ENCODE data around the gene CYP4V2.

Gene CYP4V2
- total RNA-seq = 53.8 to 64.4 reads per million in 2 donors

DNA sequence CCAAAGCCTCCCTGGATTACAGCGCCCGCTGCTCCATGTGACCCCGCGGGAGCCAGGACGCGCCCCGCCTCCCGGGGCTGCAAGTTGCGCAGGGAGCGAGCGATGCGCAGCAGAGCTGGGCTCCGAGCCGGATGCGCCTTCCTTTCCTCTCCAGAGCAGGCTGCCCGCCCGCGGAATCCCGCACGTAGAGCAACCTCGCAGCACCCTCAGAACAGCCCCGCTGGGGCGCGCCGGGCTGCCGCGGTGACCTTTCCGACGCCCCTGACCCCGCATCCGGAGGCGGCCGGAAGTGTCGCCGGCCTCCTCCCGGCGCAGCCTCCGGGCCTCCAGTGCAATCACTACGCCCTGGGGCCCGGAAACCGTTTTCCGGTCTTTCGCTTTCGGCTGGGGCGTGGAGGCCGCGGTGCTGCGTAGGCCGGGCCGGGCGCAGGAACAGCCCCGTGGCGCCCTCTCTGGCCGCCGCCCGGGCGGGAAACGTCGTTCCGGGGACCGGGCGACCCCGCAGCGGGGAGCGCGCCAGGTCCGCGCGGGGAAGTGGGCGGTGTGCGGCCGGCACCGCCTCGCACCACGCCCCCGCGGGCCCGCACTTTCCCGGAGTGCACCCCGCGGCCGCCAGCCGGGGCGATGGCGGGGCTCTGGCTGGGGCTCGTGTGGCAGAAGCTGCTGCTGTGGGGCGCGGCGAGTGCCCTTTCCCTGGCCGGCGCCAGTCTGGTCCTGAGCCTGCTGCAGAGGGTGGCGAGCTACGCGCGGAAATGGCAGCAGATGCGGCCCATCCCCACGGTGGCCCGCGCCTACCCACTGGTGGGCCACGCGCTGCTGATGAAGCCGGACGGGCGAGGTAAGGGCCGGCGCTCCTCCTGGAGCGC lies at the start of gene CYP4V2:
Gene CYP4V2, plus strand, starts transcription at position 368 of the 866 bp plus-strand sequence. Its CDS starts 257 bp downstream, at position 625.
- DNase-seq = peak; percentile 69

DNA sequence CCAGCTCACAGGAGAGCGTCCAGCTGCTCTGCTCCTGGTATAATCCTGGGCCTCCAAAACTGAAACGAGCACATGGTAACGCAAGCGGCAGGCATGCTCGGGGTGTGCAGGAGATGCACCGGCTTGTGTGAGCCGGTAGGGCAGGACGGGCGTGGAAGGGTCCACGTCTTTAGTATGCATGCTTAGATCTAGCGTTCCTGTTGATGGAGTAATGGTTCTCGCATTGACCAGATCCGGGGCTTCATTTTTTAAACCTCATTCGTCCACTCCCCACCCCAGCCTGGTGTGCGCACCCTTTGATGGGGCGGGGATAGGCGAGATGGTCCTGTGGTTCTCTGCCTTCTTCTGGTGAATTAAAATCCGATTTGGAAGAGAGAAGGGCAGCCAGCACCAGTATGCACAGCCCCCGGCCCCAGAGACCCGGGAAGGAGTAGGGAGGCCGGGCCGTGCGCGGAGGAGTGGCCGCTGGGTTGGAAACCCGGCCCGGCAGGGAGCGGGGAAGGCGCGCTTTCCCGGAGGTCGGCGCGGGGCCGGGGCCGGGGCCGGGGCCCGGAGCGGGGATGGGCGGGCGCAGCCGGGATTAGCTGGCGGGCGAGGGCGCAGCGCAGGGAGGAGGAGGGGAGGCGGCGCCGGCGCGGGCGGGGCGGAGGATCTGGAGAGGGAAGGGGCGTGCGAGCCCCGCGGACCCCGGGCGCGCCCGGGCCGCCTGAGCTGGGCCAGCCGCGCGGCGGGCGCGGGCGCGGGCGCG lies 47.0 kb upstream of the CYP4V2 start:
- peak; percentile 8 for DNase-seq

DNA sequence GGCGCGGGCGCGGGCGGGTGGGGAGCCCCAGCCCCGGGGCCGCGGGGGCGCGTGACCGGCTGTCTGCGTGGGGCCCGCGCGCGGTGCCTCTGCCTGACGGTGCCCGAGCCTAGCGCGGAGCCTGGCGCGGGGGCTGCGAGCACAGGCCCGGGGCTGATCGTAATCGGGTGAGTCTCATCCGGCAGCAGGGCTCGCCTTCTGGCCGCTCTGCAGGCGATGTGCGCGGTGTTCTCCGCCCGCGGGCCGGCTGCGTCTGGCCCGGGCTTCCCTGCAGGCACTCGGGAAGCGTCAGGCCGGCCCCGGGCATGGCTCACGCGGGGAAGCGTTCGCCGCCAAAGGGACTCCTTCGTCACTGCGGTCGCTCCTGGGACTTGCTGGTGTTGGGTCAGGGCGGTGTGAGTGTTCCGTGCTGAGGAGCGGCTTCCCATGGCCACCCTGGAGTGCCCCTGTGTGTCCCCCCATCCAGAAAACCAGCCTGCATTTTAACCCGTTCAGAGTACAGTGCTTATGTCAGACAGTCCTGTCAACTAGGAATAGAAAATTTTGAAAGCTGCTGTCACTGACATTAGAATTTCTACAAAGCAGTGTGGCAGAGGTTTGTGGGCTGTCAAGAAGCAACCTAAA lies 46.3 kb upstream of the CYP4V2 start:
- DNase-seq = no peak

DNA sequence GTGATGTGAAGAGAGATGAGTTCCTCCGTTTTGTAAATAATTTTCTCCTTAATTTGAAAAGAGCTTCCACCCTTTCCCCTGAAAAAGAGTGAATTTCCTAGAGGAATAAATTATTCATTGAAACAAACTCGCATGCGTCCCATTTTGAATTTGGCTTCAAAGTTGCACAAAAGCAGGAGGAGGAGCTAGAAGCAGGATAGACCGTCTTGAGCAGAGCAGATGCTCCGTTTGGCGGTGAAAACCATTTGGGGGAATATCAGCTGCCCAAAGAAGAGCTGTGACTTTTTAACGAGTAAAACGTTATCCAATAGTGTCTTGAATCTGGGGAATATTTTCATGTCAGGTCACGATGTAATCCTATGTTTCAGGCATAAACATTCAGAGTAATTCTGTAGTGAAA lies 44.9 kb upstream of the CYP4V2 start:
- DNase-seq = no peak

DNA sequence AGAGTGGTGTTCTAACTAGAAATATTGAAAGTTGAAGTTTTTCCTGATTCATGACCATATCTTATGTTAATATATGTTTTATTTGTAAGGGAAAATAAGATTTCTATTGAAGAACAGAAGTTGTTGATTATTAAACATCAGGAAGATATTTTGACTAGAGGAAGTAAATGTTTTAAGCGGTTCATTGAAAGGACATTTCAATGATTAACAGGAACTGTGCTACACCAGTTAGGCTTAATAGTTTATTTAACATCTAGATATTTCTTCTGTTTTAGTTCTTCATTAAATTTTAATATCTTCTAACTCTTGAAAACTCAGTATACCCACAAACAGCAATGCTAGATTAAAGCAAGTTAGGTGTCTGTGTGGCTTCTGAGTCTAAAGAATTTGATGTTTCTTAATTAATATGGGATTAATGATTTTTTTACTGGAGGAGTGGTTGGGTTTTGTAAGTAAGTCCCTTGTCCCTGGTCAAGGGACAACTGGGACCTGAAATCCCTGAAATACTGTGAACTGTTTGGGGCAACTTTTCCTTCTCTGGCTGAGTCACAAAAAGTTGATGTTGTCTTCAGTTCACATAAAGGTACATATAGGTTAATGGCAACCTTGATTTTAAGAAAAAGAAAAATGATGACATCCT lies 42.9 kb upstream of the CYP4V2 start:
- DNase-seq = no peak

DNA sequence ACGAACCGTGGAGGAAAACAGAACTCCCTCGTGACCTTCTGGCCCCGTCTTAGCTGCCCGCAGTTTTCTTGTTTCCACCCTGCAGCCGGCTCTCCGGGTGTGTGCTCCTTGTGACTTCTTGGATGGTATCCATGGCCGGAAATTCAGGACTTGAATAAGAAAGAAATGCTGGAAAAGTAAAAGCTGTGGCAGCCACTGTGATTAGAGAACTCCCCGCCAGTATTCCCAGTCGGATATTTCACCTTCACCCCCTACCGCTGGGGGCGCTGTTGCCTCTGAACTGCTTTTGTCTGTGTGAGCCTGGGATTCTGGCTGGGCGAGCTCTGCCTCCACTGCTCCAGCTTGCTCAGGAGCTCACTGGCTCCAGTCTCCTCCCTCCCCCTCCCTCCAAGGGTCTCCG lies 41.5 kb upstream of the CYP4V2 start:
- no peak for DNase-seq

DNA sequence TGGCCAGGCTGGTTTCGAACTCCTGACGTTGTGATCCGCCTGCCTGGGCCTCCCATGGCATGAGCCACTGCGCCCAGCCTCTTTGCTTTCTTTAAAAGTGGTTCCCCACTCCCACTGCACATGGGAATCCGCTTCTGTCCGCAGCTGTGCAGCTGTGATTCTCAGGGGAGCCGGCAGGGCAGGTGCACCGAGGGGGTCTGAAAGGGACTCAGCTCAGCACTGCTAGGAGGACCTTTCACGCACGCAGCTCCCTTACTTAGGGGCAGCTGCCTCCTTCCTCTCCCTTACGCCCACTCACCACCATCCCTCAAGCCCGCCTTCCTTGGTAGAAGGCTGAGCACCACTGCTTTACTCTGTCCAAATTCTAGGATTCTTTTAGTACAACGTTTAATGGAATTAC lies 40.4 kb upstream of the CYP4V2 start:
- no peak for DNase-seq

DNA sequence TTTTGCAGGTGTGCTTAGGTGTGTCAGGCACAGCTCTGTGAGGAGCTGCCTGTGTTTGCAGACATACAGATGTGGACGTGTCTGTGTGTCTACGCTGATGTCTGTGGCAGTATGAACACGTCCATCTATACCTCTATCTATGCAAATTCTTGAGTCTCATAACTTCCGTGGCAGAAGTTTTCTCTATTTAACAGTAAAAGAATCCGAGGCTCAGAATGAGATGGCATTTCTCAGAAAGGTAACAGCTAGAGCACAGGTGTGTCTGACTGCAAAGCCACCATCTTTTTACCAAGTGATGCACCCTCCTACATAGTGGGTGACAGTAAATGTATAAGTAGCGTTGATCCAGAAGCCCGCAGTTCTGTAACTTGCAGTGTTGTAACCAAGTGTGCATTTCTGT lies 39.9 kb upstream of the CYP4V2 start:
- no peak for DNase-seq

DNA sequence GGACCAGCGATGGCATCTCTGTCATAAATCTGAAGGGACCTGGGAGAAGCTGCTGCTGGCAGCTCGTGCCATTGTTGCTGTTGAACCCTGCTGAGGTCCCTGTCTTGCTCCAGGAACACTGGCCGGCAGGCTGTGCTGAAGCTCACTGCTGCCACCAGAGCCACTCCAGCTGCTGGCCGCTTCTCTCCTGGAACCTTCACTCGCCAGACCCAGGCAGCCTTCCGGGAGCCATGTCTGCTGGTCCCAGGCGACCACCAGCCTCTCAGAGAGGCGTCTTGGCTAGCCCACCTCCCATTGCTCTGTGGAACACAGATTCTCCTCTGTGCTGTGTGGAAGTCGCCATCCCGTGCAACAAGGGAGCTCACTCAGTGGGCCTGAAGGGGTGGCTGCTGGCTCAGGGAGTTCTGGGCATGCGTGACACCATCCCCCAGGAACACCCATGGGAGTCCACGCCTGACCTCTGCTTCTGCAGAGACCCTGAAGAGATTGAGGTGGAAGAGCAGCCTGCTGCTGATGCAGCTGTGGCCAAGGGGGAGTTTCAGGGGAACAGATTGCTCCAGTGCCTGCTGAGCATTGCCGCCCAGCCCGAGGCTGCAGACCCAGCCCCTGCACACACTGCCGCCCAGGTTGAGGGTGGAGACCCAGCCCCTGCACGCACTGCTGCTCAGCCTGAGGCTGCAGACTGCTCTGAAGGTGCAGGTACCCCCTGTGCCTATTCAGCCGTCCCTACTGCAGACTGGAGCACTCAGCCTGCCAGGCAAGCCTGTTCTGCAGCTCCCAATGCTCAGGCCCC lies 33.1 kb upstream of the CYP4V2 start:
- DNase-seq = no peak

DNA sequence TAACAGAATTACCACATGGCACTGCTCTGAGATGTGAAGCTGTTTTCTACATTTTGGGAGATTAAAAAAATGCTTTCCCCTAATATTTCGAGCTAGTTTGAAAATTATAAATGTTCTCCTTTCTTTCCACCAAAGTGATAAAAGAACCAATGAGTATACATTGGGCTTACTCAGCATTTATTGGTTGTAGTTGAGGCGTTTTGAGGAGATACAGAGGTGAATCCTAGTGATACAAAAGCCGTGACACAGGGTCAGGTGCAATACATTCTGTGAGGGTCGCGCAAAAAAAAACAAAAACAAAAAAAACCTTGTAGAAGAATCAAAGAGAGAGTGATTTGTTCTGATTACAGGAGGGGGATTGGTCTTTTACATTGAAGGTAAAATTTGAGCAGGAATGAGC lies 32.4 kb upstream of the CYP4V2 start:
- DNase-seq = no peak

DNA sequence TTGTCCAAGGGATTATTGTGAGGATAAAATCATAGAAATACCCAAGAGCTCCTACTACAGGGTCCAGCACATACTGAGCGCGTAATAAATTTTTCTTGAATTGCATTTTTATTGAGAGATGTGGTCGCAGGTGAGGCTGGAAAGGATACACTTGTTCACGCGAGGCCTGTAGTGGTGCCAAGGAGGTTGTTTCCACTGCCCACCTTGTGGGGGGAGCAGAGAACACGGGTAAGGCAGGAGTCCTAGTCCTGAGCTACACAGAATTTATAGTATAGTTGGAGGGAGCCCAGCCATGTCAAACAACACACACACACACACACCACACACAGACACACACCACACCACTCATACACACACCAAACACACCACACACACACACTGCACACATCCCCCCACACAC lies 31.8 kb upstream of the CYP4V2 start:
- no peak for DNase-seq

DNA sequence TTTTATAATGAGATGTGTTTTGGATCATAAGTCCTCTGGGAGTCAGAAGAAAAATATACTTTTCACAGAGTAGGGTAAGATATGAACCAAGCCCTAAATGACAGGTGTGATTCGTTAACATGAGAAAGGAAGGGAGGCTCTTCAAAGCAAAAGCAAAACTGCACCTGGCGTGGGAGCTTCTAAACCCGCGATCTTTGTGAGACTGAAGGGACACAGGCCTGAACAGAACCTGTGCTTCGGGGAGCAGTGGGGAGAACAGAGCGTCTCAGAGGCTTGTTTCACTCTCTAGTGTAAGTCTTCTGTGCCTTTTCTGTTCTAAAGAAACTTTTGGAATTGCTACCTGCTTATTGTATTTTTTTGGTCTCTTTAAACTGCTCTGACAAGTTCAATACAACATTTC lies 30.2 kb upstream of the CYP4V2 start:
- no peak for DNase-seq

DNA sequence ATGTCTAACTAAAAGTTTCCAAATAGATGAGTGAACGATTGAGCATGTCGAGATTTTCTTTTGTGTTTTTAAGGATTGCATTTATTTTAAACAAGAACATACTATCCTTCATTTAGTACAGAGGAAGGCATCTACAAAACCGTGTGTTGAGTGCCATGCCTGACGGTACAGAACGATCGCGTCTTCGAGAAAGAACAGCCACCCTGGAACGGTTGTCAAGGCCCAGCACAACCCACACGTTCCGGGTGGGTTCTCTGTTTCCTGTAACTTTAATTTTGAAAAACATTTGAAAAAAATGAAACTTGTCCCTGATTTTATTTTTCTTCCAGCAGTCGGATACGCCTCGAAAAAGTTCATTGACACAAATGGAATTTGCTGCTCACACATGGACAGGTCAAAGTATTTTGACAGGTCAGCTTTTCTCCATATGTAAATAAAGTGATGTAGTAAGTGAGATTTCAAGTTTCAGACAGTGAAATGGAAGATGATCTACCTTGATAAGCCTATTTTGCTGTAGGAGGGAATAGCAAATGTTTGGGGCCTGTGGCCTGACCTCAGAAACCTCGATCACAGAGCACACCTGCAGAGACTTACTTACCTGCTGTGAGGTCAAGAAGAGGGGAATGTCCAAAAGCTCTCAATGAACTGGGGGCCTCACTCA lies 24.4 kb upstream of the CYP4V2 start:
- DNase-seq = no peak

DNA sequence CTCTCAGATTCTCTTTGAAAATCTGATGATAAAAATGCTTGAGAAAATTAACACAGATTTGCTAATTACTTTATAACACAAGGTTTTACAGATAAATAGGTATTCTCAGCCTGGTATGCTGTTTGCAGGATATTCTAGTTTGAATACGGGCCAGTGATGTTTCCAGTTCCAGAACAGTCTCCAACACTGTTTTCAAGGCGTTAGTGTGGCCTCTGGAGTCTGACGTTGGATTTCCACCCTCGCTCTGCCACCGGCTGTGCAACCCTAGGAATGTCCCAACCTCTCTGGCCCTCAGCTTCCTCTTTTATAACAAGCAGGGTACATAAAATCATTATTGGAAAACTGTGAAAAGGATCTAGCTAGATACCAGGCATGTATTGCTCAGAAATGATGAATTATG lies 23.8 kb upstream of the CYP4V2 start:
- DNase-seq = no peak

DNA sequence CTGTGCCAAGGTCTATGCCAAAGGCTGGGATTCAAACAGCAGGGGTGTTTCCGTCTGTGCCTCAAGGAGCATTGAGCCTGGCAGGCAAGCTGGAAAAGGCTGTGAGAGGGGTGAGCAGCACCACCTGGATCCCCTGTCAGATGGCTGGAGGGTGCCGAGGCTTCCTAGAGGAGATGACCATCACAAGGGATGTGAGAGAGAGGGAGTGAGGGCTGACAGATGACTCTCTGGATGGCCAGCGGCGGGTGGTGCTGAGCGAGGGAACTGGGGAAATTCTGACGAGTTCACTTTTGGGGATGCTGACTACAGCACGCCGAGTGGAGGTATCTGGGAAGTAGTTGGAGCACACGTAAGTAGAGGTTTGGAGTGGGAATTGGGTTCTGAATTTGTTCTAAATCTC lies 22.6 kb upstream of the CYP4V2 start:
- DNase-seq = no peak

DNA sequence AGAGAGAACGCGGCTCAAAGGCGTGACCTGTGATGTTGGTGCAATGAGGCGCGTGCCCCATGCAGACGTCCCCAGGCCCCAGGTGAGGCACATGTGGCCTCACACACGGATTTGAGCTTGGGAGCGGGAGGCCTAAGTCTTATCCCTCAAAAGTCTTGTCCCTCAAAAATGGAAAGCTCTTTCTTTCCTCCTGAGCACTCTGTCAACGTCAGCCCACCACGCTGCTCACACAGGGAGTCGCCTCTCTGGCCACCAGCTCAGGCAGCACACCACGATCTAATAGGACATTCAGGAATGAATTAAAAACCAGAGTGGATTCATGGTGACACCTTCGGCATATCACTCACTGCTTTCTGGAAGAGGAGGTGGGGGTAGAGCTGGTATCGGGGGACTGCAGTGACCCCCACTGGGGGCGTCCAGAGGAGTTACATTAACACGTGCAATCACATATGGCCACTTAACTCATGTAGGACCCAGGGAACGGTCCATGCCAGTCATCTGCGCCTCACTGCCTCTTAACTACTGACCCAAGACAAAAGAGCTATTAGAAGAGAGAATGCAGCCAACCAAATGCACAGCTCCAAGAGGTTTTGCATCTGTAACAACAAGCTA lies 21.9 kb upstream of the CYP4V2 start:
- DNase-seq = no peak

DNA sequence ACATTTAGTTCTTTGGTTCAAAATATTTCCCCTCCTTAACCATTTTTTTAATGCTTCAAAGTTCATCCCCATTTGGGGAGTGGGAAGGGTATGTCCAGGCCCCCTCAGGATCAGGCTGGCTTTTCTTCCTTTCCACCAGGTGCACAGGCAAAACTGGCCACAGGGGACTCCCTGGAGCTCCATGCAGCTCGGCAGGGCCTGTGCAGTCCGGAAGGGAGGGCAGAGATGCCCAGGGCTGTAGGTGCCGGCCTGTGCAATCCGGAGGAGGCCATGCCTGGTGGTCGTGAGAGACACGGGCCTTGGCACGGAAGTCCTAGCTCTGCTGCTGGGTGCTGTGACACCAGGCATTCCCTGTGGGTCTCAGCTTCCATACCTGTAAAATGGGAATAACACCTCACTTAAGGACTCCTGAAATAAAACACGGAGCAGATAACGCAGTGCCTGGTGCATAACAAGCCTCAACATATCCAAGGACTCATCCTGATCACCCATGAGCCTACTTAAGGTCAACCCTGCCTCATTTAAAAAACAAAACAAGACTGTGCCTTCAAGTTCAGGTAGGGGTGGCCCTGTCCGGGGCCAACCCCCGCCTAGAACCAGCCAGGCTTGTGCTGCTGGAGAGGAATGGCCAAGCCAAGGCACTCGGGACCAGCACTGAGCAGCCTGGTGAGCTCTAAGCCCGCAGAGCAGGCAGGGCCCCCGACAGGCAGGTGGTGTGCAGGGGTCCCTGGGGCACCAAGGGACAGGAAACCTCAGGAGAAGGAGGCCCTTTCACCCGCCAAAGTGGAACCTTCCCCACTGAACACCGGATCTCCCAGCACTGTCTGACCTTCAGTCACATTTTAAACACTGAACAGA lies 21.2 kb upstream of the CYP4V2 start:
- DNase-seq = no peak

DNA sequence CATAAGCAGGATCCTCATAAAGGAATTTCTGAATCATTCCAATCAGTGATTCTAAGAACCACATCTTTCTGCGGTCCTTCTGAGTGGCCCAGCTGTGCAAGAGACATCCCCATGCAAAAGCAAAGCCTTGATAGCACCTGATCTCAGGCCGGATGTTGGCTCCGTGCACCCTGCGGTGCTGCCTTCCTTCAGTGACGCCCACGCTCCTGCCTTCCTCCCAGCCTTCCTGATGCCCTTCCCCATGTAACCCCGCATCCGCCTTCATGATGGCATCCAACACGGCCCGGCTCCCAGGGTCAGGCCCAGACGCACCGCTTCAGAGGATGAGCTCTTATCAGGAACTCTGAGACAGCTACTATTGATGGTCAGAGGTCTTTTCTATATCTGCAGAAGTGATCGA lies 20.4 kb upstream of the CYP4V2 start:
- no peak for DNase-seq

DNA sequence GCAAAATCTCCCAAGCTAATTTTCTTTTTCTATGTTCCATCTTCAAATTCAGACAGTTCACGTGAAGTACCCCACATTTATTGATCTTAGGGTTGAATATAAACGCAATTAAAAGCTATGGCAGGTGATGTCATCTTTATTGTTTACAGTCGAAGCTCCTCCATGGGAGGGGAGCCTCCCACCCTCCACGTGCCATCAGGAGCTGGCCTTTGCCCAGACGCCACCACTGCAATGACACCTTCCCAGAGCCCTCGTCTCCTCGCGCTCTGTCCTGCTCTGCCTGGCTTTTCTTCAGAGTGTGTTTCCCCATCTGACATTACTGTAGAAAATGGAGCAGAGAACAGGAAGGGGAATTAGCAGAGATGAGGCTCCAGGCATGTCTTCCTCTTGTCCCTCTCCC lies 18.8 kb upstream of the CYP4V2 start:
- DNase-seq = no peak

DNA sequence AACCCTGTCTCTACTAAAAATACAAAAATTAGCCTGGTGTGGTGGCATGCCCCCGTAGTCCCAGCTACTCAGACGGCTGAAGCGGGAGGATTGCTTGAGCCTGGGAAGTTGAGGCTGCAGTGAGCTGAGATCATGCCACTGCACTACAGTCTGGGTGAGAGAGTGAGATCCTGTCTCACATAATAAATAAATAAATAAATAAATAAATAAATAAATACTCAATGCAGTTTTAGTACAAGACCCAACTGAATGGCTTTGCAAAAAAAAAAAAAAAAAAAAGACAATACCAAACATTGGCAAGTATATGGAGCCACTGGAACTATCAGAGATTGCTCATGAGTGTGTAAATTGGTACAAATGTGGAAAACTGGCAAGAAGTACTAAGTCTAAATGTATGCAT lies 3.3 kb upstream of the CYP4V2 start:
- DNase-seq = no peak
